Subcutaneous adipose tissue (tissue), 4 donors: Measurements from ENCODE around the gene UBE2C. TPM values are rescaled to one million over a fixed set of nuclear protein-coding genes. Genes with fewer than 3 reads are reported as not detected.

Experiments
- CTCF ChIP-seq: fragments of 450-650 bp; IDR thresholded peaks from one replicate; pipeline ENCODE4 v1.5.1; 2016; ENCODE audit warnings: low read depth, mild to moderate bottlenecking, control low read depth, antibody characterized with exemption, moderate library complexity
- total RNA-seq, 4 donors: library from RNA; depleted of rRNA; stranded (reverse); fragments of >200 nt; gene quantifications; one replicate each; pipeline ENCODE4 v1.1.0, GENCODE V29; 2016

The UBE2C gene
- total RNA-seq, 4 donors from 2014 or later, result 1.3 to 3.1 (median 1.8) TPM; not detected in 1

- TF ChIP-seq CTCF, result no peak
Observed at GRCh38 chr20:45813006-45813340, 529 bp downstream of the UBE2C start.

GRCh38 chr20:45813489-45813888 is 1.0 kb downstream of the UBE2C start:
- TF ChIP-seq CTCF, result no peak

GRCh38 chr20:45814314-45814713 is 1.9 kb downstream of the UBE2C start:
- TF ChIP-seq CTCF, result no peak

- no peak for TF ChIP-seq CTCF
Observed at GRCh38 chr20:45816951-45817350, 4.5 kb downstream of the UBE2C start.

- no peak for TF ChIP-seq CTCF
Observed at GRCh38 chr20:45817376-45818194, 5.1 kb downstream of the UBE2C start.

- no peak for TF ChIP-seq CTCF
Observed at GRCh38 chr20:45818239-45818638, 5.8 kb downstream of the UBE2C start.

- no peak for TF ChIP-seq CTCF
Observed at GRCh38 chr20:45819466-45819865, 7.0 kb downstream of the UBE2C start.
